GM23338 (cell line): Measurements from ENCODE around the gene SPCS2. TPM values are rescaled to one million over a fixed set of nuclear protein-coding genes. Genes with fewer than 3 reads are reported as not detected.

Experiments
- ATAC-seq: fragments of 200-7000 bp; cut with Tn5 transposase; 3 replicates; pipeline ENCODE4 v1.9.1; 2020
- DNase-seq: peaks from one replicate; pipeline ENCODE4 v3.0.0-alpha.2; 2015; ENCODE audit warnings: low spot score
- H2AFZ ChIP-seq: fragments of 200-600 bp; sonication (generic); 2 replicates; pipeline ENCODE4 v1.8.0; 2016; ENCODE audit warnings: antibody characterized with exemption, mild to moderate bottlenecking, moderate library complexity
- H3F3A ChIP-seq: fragments of 200-600 bp; sonication (generic); replicated peaks from 2 replicates; pipeline ENCODE4 v1.8.0; 2017; ENCODE audit warnings: antibody characterized with exemption, mixed run types, low read depth
- H3K27ac ChIP-seq: fragments of 200-600 bp; sonication (generic); 2 replicates; pipeline ENCODE4 v1.6.1; 2016; ENCODE audit warnings: low read depth
- H3K27me3 ChIP-seq: fragments of 200-600 bp; sonication (generic); 2 replicates; pipeline ENCODE4 v1.8.0; 2016; ENCODE audit warnings: mild to moderate bottlenecking, mixed run types, moderate library complexity; ENCODE audit not compliant: insufficient read depth
- H3K36me3 ChIP-seq: fragments of 200-600 bp; sonication (generic); 2 replicates; pipeline ENCODE4 v1.8.0; 2016; ENCODE audit warnings: mild to moderate bottlenecking; ENCODE audit not compliant: insufficient read depth
- H3K4me1 ChIP-seq: fragments of 200-600 bp; sonication (generic); 2 replicates; pipeline ENCODE4 v1.8.0; 2016; ENCODE audit warnings: mild to moderate bottlenecking, moderate library complexity; ENCODE audit not compliant: insufficient read depth
- H3K4me2 ChIP-seq: fragments of 200-600 bp; sonication (generic); 2 replicates; pipeline ENCODE4 v1.7.1; 2017; ENCODE audit warnings: mixed run types
- H3K4me3 ChIP-seq: fragments of 200-600 bp; sonication (generic); 2 replicates; pipeline ENCODE4 v1.6.1; 2016; ENCODE audit warnings: mixed run types
- H3K79me2 ChIP-seq: fragments of 200-600 bp; sonication (generic); replicated peaks from 2 replicates; pipeline ENCODE4 v1.8.0; 2017; ENCODE audit warnings: mild to moderate bottlenecking; ENCODE audit not compliant: insufficient read depth
- H3K9me2 ChIP-seq: fragments of 200-600 bp; sonication (generic); 2 replicates; pipeline ENCODE4 v1.8.0; 2017; ENCODE audit not compliant: insufficient read depth
- H4K20me1 ChIP-seq: fragments of 200-600 bp; sonication (generic); replicated peaks from 2 replicates; pipeline ENCODE4 v1.8.0; 2017; ENCODE audit warnings: mild to moderate bottlenecking; ENCODE audit not compliant: insufficient read depth
- H3K27ac Mint-ChIP-seq: 2 replicates; pipeline ENCODE4 v1.8.0; 2020; ENCODE audit warnings: inconsistent platforms, mild to moderate bottlenecking, moderate library complexity, mixed read lengths
- H3K27me3 Mint-ChIP-seq: 3 replicates; pipeline ENCODE4 v1.8.0; 2022; ENCODE audit warnings: low read depth, mild to moderate bottlenecking, moderate library complexity, mixed read lengths, inconsistent platforms; ENCODE audit not compliant: insufficient read depth, poor library complexity
- H3K36me3 Mint-ChIP-seq: 3 replicates; pipeline ENCODE4 v1.8.0; 2021; ENCODE audit warnings: low read depth, mild to moderate bottlenecking, inconsistent platforms, moderate library complexity, mixed read lengths
- H3K4me1 Mint-ChIP-seq: 3 replicates; pipeline ENCODE4 v1.8.0; 2020; ENCODE audit warnings: mild to moderate bottlenecking, inconsistent platforms, mixed read lengths
- H3K4me3 Mint-ChIP-seq: 3 replicates; pipeline ENCODE4 v1.8.0; 2021; ENCODE audit warnings: moderate library complexity, mild to moderate bottlenecking, inconsistent platforms, mixed read lengths
- H3K9me3 Mint-ChIP-seq: 3 replicates; pipeline ENCODE4 v1.8.0; 2020; ENCODE audit warnings: moderate library complexity, mild to moderate bottlenecking, inconsistent platforms, mixed read lengths
- CREB1 ChIP-seq: fragments of 250-450 bp; sonication (Bioruptor Pico); IDR thresholded peaks from 2 replicates; pipeline ENCODE4 v1.5.0; 2020; ENCODE audit warnings: low read depth, mild to moderate bottlenecking, moderate library complexity
- ETS1 ChIP-seq: IDR thresholded peaks from 2 replicates; pipeline ENCODE4 v1.6.1; 2016; ENCODE audit warnings: antibody characterized with exemption
- EZH2phosphoT487 ChIP-seq: fragments of 200-600 bp; sonication (generic); IDR thresholded peaks from one replicate; pipeline ENCODE4 v1.8.1; 2018; ENCODE audit warnings: antibody characterized with exemption; ENCODE audit not compliant: unreplicated experiment
- JUNB ChIP-seq: IDR thresholded peaks from one replicate; pipeline ENCODE4 v1.6.1; 2016; ENCODE audit warnings: antibody characterized with exemption; ENCODE audit not compliant: unreplicated experiment
- POLR2AphosphoS5 ChIP-seq: IDR thresholded peaks from 2 replicates; pipeline ENCODE4 v1.6.1; 2016; ENCODE audit warnings: antibody characterized with exemption, low read depth
- REST ChIP-seq: IDR thresholded peaks from one replicate; pipeline ENCODE4 v1.6.1; 2018; ENCODE audit warnings: antibody characterized with exemption; ENCODE audit not compliant: unreplicated experiment
- ZNF114 ChIP-seq: fragments of 250-450 bp; sonication (Bioruptor Pico); IDR thresholded peaks from 2 replicates; pipeline ENCODE4 v1.5.0; 2020; ENCODE audit warnings: mild to moderate bottlenecking, moderate library complexity
- ZNF331 ChIP-seq: fragments of 250-450 bp; sonication (Bioruptor Pico); IDR thresholded peaks from 2 replicates; pipeline ENCODE4 v1.5.0; 2020; ENCODE audit warnings: low read depth, mild to moderate bottlenecking, moderate library complexity
- ZNF462 ChIP-seq: fragments of 250-450 bp; sonication (Bioruptor Pico); IDR thresholded peaks from 2 replicates; pipeline ENCODE4 v1.5.0; 2020; ENCODE audit warnings: mild to moderate bottlenecking, moderate library complexity
- polyA plus RNA-seq: library from polyadenylated mRNA; unstranded; fragments of >200 nt; fragmentation: Nextera tagmentation; extraction: Ambion mirVana; gene quantifications from 2 replicates; pipeline ENCODE4 v1.2.1, GENCODE V29; 2016
- total RNA-seq: library from RNA; depleted of rRNA; stranded (reverse); fragments of >200 nt; shearing (Covaris generic); gene quantifications from 2 replicates; pipeline ENCODE4 v1.2.3, GENCODE V29; 2014

The SPCS2 gene
- total and polyA plus RNA-seq, 2 experiments from 2014 or later = 115 to 334 TPM

- DNase-seq (no peak), ATAC-seq (no peak)
- no peak for TF ChIP-seq ETS1
- TF ChIP-seq JUNB = no peak
- no peak for TF ChIP-seq POLR2AphosphoS5
- TF ChIP-seq EZH2phosphoT487 = no peak
- TF ChIP-seq REST = no peak
- no peak for TF ChIP-seq ZNF114 (CRISPR knock-in tag)
- TF ChIP-seq ZNF462 (CRISPR knock-in tag) = no peak
- TF ChIP-seq CREB1 (CRISPR knock-in tag) = no peak
- no peak for TF ChIP-seq ZNF331 (CRISPR knock-in tag)
- H3K9me3 Mint-ChIP-seq = no peaks in the 10 kb centered on the region
- Histone ChIP-seq H2AFZ (no peak overlapping the region), H4K20me1 (peaks cover 28% of the 10 kb centered on the region), H3F3A (no peaks in the 10 kb centered on the region), H3K9me2 (no peaks in the 10 kb centered on the region), H3K27me3 (no peaks in the 10 kb centered on the region), H3K36me3 (peaks cover 18% of the 10 kb centered on the region), H3K4me3 (no peak overlapping the region), H3K4me2 (no peak overlapping the region), H3K4me1 (no peaks in the 10 kb centered on the region), H3K27ac (no peak overlapping the region), H3K79me2 (peaks cover 46% of the 10 kb centered on the region)
- no peak overlapping the region for H3K27ac Mint-ChIP-seq
- peaks cover 21% of the 10 kb centered on the region; the same call in 2 of the 3 replicates for H3K36me3 Mint-ChIP-seq
- H3K4me1 Mint-ChIP-seq = no peaks in the 10 kb centered on the region
- no peaks in the 10 kb centered on the region for H3K27me3 Mint-ChIP-seq
- H3K4me3 Mint-ChIP-seq = no peak overlapping the region
These were observed 17.6 kb downstream of the SPCS2 start for GRCh38 chr11:74966651-74967050.
